Lower leg skin (tissue), 4 donors: ENCODE measurements around the gene NOTCH3. TPM values are rescaled to one million over a fixed set of nuclear protein-coding genes. Genes with fewer than 3 reads are reported as not detected.
A peak's percentile ranks its signal among the peaks of the same experiment; 100 is the strongest.

Experiments
- DNase-seq, 2 donors: peaks; one replicate each; pipeline ENCODE4 v3.0.0-alpha.2; 2019; ENCODE audit warnings: low spot score in 2 of 2
- H3K4me3 ChIP-seq: fragments of 200-600 bp; sonication (generic); 2 replicates; pipeline ENCODE4 v1.5.1; 2017; ENCODE audit warnings: mild to moderate bottlenecking, low read depth; ENCODE audit not compliant: poor library complexity, severe bottlenecking
- CTCF ChIP-seq, 3 donors: fragments of 450-650 bp; IDR thresholded peaks; one replicate each; pipeline ENCODE4 v1.5.1; 2016; ENCODE audit warnings: antibody characterized with exemption in 3 of 3, mild to moderate bottlenecking in 3 of 3, moderate library complexity in 2 of 3
- POLR2A ChIP-seq, 2 donors: fragments of 450-650 bp; IDR thresholded peaks; one replicate each; pipeline ENCODE4 v1.6.1; 2016 to 2017; ENCODE audit warnings: antibody characterized with exemption in 2 of 2, mild to moderate bottlenecking in 1 of 2, moderate library complexity in 1 of 2
- WGBS, 2 donors: methylation state at CpG; one replicate each; pipeline ENCODE4 v1.1.5; 2018; 5-methylcytosine and 5-hydroxymethylcytosine counted together
- intact Hi-C: fragments of 100-400 bp; cut with DNase I; formaldehyde crosslinking; loops from one replicate; pipeline ENCODE4 v1.15.0; 2023; ENCODE audit warnings: low total_unique reads
- total RNA-seq, 4 donors: library from RNA; depleted of rRNA; stranded (reverse); fragments of >200 nt; gene quantifications; one replicate each; pipeline ENCODE4 v1.1.0, GENCODE V29; 2016

NOTCH3 gene
- total RNA-seq, 4 donors from 2014 or later, result 215 to 332 (median 251) TPM

DNA sequence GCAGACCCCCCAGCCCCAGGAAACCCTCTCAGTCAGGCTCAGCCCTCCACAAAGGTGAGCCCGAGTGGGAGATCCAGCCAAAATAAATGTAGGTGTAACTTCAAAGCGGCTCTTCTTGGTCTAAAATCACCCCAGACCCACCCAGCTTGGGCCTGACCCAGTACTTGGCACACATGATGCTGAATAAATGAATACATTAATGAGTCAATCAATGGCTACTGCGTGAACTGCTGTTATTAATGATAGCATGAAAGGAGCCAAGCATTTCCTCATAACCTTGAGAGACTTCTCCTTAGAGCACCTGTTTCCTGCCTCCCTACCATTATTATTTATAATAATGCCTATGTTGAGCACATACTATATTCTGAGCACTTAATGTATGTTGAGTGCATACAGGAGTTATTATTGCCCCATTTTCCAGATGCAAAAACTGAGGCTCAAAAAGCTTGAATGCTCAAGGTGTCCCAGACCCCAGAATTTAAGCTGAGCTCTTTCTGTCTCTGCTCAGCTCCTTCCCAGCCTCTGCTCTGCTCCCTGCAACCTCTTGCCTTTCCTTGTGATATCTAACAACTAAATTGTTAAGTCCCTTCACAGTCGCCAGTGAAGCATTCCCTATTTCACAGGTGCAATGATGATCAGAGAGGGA lies 4.3 kb downstream of the NOTCH3 start:
- TF ChIP-seq POLR2A (IDR thresholded peaks at IDR 0.05) (no peak), CTCF (IDR thresholded peaks at IDR 0.05) (no peak)
- H3K4me3 ChIP-seq, result no peak overlapping the region
- intact Hi-C loops, result no loop called here
- 39 to 47% methylated on average over 4 of the region's 4 CpGs for WGBS, 2 donors
- DNase-seq, result no peak

GRCh38 chr19:15195371-15196334 lies 5.1 kb downstream of the NOTCH3 start:
- peak; percentile 73 to 93 for DNase-seq
- intact Hi-C loops, result no loop called here
- no peak for TF ChIP-seq CTCF (IDR thresholded peaks at IDR 0.05)
- TF ChIP-seq POLR2A (IDR thresholded peaks at IDR 0.05), result no peak
- no peak overlapping the region for H3K4me3 ChIP-seq
- 1 to 2% methylated on average over 27 to 91 of the region's 91 CpGs for WGBS, 2 donors

DNA sequence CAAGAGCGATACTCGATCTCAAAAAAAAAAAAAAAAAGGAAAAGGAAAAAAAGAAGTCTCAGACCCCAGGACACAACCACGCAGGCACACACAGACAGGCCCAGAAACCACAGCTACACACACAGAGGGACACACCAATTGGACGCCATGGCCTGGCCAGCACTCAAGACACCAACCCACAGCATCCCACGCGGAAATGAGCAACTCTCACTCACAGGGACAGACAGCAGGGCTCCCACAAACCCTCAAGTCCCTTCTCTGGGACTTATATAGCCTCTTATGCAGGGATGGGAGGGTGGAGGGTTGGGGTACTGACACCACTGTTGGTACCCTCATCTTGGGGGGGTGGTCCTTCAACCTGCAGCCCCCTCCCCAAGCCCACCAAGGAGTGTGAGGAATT lies 5.9 kb downstream of the NOTCH3 start:
- DNase-seq, result no peak
- intact Hi-C loops, result no loop called here
- 27 to 36% methylated on average over 6 of the region's 6 CpGs for WGBS, 2 donors
- no peak overlapping the region for H3K4me3 ChIP-seq
- no peak for TF ChIP-seq POLR2A (IDR thresholded peaks at IDR 0.05)
- no peak for TF ChIP-seq CTCF (IDR thresholded peaks at IDR 0.05)

DNA sequence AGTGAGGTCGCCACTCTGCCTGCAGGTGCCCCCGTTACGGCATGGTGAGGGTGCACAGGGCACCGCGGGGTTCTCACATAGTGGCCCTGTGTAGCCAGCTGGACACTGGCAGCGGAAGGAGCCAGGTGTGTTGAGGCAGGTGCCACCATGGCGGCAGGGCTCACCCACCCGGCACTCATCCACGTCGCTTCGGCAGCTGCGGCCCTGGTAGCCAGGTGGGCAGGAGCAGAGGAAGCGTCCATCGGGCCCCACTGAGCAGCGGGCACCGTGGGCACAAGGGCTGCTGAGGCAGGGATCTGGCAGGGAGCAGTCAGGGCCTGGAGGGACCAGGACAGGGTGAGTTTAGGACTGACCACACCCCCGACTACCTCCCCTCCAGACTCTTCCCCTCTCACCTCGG lies 8.8 kb downstream of the NOTCH3 start:
- intact Hi-C loops, result no loop called here
- DNase-seq, result no peak
- H3K4me3 ChIP-seq, result no peak overlapping the region
- TF ChIP-seq CTCF (IDR thresholded peaks at IDR 0.05) (no peak), POLR2A (IDR thresholded peaks at IDR 0.05) (no peak)
- whole genome bisulfite sequencing, 2 donors, result 95 to 100% methylated on average over 5 to 18 of the region's 18 CpGs

GRCh38 chr19:15191514-15191913 lies 9.3 kb downstream of the NOTCH3 start:
- intact Hi-C loops, result no loop called here

More at GRCh38 chr19:15191514-15191913, 9.3 kb downstream of the NOTCH3 start:
- H3K4me3 ChIP-seq, result no peak overlapping the region
- WGBS, 2 donors, result 92 to 93% methylated on average over 17 to 18 of the region's 18 CpGs
- DNase-seq, result no peak
- TF ChIP-seq POLR2A (IDR thresholded peaks at IDR 0.05), result no peak
- TF ChIP-seq CTCF (IDR thresholded peaks at IDR 0.05), result no peak
